Neural cell (in vitro differentiated cells): ENCODE measurements around the gene PRDM8. TPM values are rescaled to one million over a fixed set of nuclear protein-coding genes. Genes with fewer than 3 reads are reported as not detected.

Source experiments
- H2AFZ ChIP-seq: fragments of 200-600, 300-800 bp; sonication (generic), shearing (Covaris generic); 2 replicates; pipeline ENCODE4 v1.6.0; 2014; ENCODE audit warnings: low read depth, mild to moderate bottlenecking, antibody characterized with exemption, low read length, moderate library complexity
- H3F3A ChIP-seq: fragments of 200-600 bp; shearing (Covaris generic); 2 replicates; pipeline ENCODE4 v1.6.1; 2016; ENCODE audit warnings: mild to moderate bottlenecking, moderate library complexity, mixed read lengths, antibody characterized with exemption, low read length; ENCODE audit not compliant: insufficient read depth, poor library complexity, severe bottlenecking
- H3K27ac ChIP-seq: fragments of 200-600, 300-800 bp; sonication (generic), shearing (Covaris generic); 2 replicates; pipeline ENCODE4 v1.5.1; 2014; ENCODE audit warnings: mild to moderate bottlenecking, low read length, moderate library complexity
- H3K27me3 ChIP-seq: fragments of 300-800, 200-600 bp; sonication (generic), shearing (Covaris generic); 2 replicates; pipeline ENCODE4 v1.6.0; 2014; ENCODE audit warnings: mild to moderate bottlenecking, low read depth, low read length, moderate library complexity; ENCODE audit not compliant: insufficient read depth
- H3K36me3 ChIP-seq: fragments of 300-800, 200-600 bp; sonication (generic), shearing (Covaris generic); 2 replicates; pipeline ENCODE4 v1.5.1; 2014; ENCODE audit warnings: mild to moderate bottlenecking, antibody characterized with exemption, low read length, moderate library complexity; ENCODE audit not compliant: insufficient read depth
- H3K4me2 ChIP-seq: fragments of 300-800, 200-600 bp; sonication (generic), shearing (Covaris generic); 2 replicates; pipeline ENCODE4 v1.6.0; 2014; ENCODE audit warnings: mild to moderate bottlenecking, low read length
- H3K4me3 ChIP-seq: fragments of 300-800, 200-600 bp; sonication (generic), shearing (Covaris generic); 2 replicates; pipeline ENCODE4 v1.5.1; 2014; ENCODE audit warnings: mild to moderate bottlenecking, low read length, moderate library complexity
- H3K79me2 ChIP-seq: fragments of 200-600 bp; shearing (Covaris generic); replicated peaks from 2 replicates; pipeline ENCODE4 v1.6.0; 2014; ENCODE audit warnings: mild to moderate bottlenecking, low read length, moderate library complexity; ENCODE audit not compliant: insufficient read depth
- H3K9ac ChIP-seq: fragments of 300-800, 200-600 bp; sonication (generic), shearing (Covaris generic); 2 replicates; pipeline ENCODE4 v1.6.1; 2016; ENCODE audit warnings: mild to moderate bottlenecking, low read length, mixed read lengths
- H3K9me2 ChIP-seq: fragments of 200-600 bp; shearing (Covaris generic); 2 replicates; pipeline ENCODE4 v1.6.1; 2016; ENCODE audit warnings: mild to moderate bottlenecking, low read length, mixed read lengths; ENCODE audit not compliant: insufficient read depth
- H3K9me3 ChIP-seq: fragments of 200-600, 300-800 bp; sonication (generic), shearing (Covaris generic); 2 replicates; pipeline ENCODE4 v1.6.1; 2016; ENCODE audit warnings: mild to moderate bottlenecking, mixed run types, low read length, moderate library complexity, mixed read lengths
- H4K20me1 ChIP-seq: fragments of 200-600 bp; shearing (Covaris generic); 2 replicates; pipeline ENCODE4 v1.6.1; 2016; ENCODE audit warnings: mild to moderate bottlenecking, mixed run types; ENCODE audit not compliant: insufficient read depth
- CTCF ChIP-seq: fragments of 450-650 bp; IDR thresholded peaks from 2 replicates; pipeline ENCODE4 v1.5.1; 2014; ENCODE audit warnings: antibody characterized with exemption, mild to moderate bottlenecking, moderate library complexity; ENCODE audit not compliant: poor library complexity, severe bottlenecking
- EP300 ChIP-seq: fragments of 450-650 bp; conservative IDR thresholded peaks from 2 replicates; pipeline ENCODE4 v1.6.1; 2014; ENCODE audit warnings: antibody characterized with exemption, mild to moderate bottlenecking, moderate library complexity; ENCODE audit not compliant: poor library complexity, severe bottlenecking
- EZH2 ChIP-seq: fragments of 200-600, 300-800 bp; shearing (Covaris generic), sonication (generic); IDR thresholded peaks from 2 replicates; pipeline ENCODE4 v1.6.1; 2014; ENCODE audit warnings: antibody characterized with exemption, low read length, borderline replicate concordance, mild to moderate bottlenecking; ENCODE audit not compliant: insufficient read depth, poor library complexity, severe bottlenecking
- MXI1 ChIP-seq: fragments of 450-650 bp; conservative IDR thresholded peaks from 2 replicates; pipeline ENCODE4 v1.6.1; 2014; ENCODE audit warnings: antibody characterized with exemption, mild to moderate bottlenecking; ENCODE audit not compliant: poor library complexity, severe bottlenecking
- POLR2AphosphoS5 ChIP-seq: IDR thresholded peaks from 2 replicates; pipeline ENCODE4 v1.6.1; 2012
- RAD21 ChIP-seq: fragments of 450-650 bp; conservative IDR thresholded peaks from 2 replicates; pipeline ENCODE4 v1.6.1; 2014; ENCODE audit warnings: antibody characterized with exemption, mild to moderate bottlenecking, moderate library complexity
- SMC3 ChIP-seq: fragments of 450-650 bp; conservative IDR thresholded peaks from 2 replicates; pipeline ENCODE4 v1.6.1; 2014; ENCODE audit warnings: antibody characterized with exemption, mild to moderate bottlenecking, moderate library complexity; ENCODE audit not compliant: poor library complexity
- TAF1 ChIP-seq: IDR thresholded peaks from 2 replicates; pipeline ENCODE4 v1.6.1; 2012; ENCODE audit warnings: low read depth
- polyA plus RNA-seq: library from polyadenylated mRNA; depleted of rRNA; stranded (reverse); fragments of >200 nt; gene quantifications from 2 replicates; pipeline ENCODE4 v1.2.3, GENCODE V29; 2014
- TF ChIP-seq, protein P1 (sequence below): IDR thresholded peaks from 2 replicates; pipeline ENCODE4 v1.6.1; 2012; ENCODE audit warnings: borderline replicate concordance

Gene PRDM8
- polyA plus RNA-seq, 1 donor from 2014 or later: 0.46 TPM

DNA sequence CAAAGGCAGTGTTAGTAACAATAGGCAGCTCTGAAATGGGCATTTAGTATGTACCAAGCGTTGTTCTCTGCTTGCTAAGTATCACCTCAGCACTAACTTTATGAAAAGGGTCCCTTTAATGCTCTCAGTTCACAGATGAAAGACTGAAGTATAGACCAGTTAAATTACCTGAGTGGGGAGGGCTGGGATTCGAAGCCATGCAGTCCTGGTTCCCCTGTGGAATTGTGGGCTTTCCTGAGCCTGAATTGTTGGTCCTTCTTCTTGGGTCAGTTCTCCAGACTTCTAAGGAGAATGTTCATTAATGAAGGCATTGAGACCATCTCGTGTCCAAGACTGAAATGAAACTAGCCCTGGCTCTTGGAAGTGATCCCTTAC, 7.7 kb upstream of the PRDM8 start:
- H3K27me3 ChIP-seq: peaks cover 100% of the 10 kb centered on the region
- H4K20me1 ChIP-seq: no peaks in the 10 kb centered on the region

DNA sequence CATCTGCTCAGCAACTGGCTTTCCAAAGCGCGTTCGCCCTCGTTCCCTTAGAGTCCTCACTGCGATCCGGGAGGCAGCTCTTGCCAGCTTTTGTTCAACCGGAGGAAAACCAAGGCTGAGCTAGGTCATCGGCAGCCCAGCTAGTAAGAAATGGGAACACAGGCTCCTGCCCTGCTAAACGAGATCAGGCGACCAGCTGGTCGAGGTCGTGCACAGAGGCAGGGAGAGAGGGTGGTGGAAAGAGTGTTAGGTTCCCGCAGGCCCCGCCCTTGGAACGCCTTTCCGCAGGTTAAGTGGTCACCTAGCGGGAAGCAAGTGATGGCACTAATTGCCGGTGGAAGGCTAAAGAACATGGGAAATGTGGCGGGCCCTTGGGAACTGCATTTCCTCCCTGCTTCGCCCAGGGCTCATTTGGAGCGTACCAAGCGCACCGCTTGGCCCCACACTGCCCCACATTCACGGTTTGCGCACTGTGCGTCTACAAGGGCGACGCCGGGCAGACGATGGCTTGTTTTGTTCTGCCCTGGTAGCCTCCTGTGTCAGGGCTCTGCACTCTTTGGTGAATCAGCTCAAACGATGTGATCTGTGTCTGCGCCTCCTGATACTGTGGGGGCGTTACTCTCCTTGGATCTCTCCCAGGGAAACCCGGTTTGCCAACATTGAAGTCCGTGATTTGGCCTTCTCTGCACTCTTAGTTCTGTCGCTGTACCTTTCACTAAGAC, 7.2 kb upstream of the PRDM8 start:
- H2AFZ ChIP-seq: no peak overlapping the region
- no peak overlapping the region for H3K27ac ChIP-seq
- H3K9me3 ChIP-seq: no peaks in the 10 kb centered on the region
- H3F3A ChIP-seq: no peaks in the 10 kb centered on the region
- H3K27me3 ChIP-seq: peaks cover 100% of the 10 kb centered on the region
- H3K9ac ChIP-seq: no peak overlapping the region
- H3K4me3 ChIP-seq: no peak overlapping the region
- no peaks in the 10 kb centered on the region for H3K79me2 ChIP-seq
- no peaks in the 10 kb centered on the region for H4K20me1 ChIP-seq
- H3K4me2 ChIP-seq: no peak overlapping the region
- no peaks in the 10 kb centered on the region for H3K9me2 ChIP-seq
- H3K36me3 ChIP-seq: no peaks in the 10 kb centered on the region
- TF ChIP-seq SMC3 (no peak), RAD21 (no peak), MXI1 (no peak), EP300 (no peak), EZH2 (peak; percentile 70), TAF1 (no peak), POLR2AphosphoS5 (peak; percentile 28)
- TF ChIP-seq, protein P1, sequence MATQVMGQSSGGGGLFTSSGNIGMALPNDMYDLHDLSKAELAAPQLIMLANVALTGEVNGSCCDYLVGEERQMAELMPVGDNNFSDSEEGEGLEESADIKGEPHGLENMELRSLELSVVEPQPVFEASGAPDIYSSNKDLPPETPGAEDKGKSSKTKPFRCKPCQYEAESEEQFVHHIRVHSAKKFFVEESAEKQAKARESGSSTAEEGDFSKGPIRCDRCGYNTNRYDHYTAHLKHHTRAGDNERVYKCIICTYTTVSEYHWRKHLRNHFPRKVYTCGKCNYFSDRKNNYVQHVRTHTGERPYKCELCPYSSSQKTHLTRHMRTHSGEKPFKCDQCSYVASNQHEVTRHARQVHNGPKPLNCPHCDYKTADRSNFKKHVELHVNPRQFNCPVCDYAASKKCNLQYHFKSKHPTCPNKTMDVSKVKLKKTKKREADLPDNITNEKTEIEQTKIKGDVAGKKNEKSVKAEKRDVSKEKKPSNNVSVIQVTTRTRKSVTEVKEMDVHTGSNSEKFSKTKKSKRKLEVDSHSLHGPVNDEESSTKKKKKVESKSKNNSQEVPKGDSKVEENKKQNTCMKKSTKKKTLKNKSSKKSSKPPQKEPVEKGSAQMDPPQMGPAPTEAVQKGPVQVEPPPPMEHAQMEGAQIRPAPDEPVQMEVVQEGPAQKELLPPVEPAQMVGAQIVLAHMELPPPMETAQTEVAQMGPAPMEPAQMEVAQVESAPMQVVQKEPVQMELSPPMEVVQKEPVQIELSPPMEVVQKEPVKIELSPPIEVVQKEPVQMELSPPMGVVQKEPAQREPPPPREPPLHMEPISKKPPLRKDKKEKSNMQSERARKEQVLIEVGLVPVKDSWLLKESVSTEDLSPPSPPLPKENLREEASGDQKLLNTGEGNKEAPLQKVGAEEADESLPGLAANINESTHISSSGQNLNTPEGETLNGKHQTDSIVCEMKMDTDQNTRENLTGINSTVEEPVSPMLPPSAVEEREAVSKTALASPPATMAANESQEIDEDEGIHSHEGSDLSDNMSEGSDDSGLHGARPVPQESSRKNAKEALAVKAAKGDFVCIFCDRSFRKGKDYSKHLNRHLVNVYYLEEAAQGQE: no peak

More for the DNA sequence above, 7.7 kb upstream of the PRDM8 start:
- TF ChIP-seq, protein P1: no peak
- TF ChIP-seq MXI1: no peak
- TF ChIP-seq SMC3: no peak
- no peak for TF ChIP-seq EP300
- no peak for TF ChIP-seq RAD21
- TF ChIP-seq TAF1: no peak
- no peak for TF ChIP-seq CTCF
- TF ChIP-seq POLR2AphosphoS5: no peak
- no peak for TF ChIP-seq EZH2
- Histone ChIP-seq H3K4me2 (no peak overlapping the region), H2AFZ (no peak overlapping the region), H3K9me2 (no peaks in the 10 kb centered on the region), H3K27ac (no peak overlapping the region), H3F3A (no peaks in the 10 kb centered on the region), H3K36me3 (no peaks in the 10 kb centered on the region), H3K9me3 (no peaks in the 10 kb centered on the region), H3K79me2 (no peaks in the 10 kb centered on the region), H3K4me3 (no peak overlapping the region), H3K9ac (no peak overlapping the region)
